Esophagus (tissue), 2 donors: Measurements from ENCODE around the gene MDFI. TPM values are rescaled to one million over a fixed set of nuclear protein-coding genes. Genes with fewer than 3 reads are reported as not detected.

Experiments
- H3K27ac ChIP-seq, 2 donors: one replicate each; pipeline ENCODE4 v1.5.1; 2013; ENCODE audit warnings: low read depth in 2 of 2, mild to moderate bottlenecking in 2 of 2, inconsistent platforms in 1 of 2, low read length in 1 of 2, moderate library complexity in 1 of 2
- H3K27me3 ChIP-seq, 2 donors: one replicate each; pipeline ENCODE4 v1.6.1; 2013; ENCODE audit warnings: low read length in 2 of 2, control low read depth in 1 of 2, mild to moderate bottlenecking in 1 of 2; ENCODE audit not compliant: insufficient read depth in 2 of 2, control insufficient read depth in 1 of 2
- H3K36me3 ChIP-seq, 2 donors: one replicate each; pipeline ENCODE4 v1.6.1; 2013; ENCODE audit warnings: low read length in 1 of 2; ENCODE audit not compliant: control insufficient read depth in 2 of 2, insufficient read depth in 2 of 2
- H3K4me1 ChIP-seq, 2 donors: one replicate each; pipeline ENCODE4 v1.6.1; 2013; ENCODE audit warnings: low read length in 1 of 2; ENCODE audit not compliant: control insufficient read depth in 2 of 2, insufficient read depth in 2 of 2
- H3K4me3 ChIP-seq, 2 donors: one replicate each; pipeline ENCODE4 v1.5.1; 2013; ENCODE audit warnings: low read length in 2 of 2, mild to moderate bottlenecking in 2 of 2, low read depth in 1 of 2, moderate library complexity in 1 of 2
- H3K9me3 ChIP-seq, 2 donors: one replicate each; pipeline ENCODE4 v1.6.1; 2013; ENCODE audit warnings: mild to moderate bottlenecking in 2 of 2, low read depth in 1 of 2, low read length in 1 of 2, moderate library complexity in 1 of 2; ENCODE audit not compliant: control insufficient read depth in 2 of 2, insufficient read depth in 1 of 2
- WGBS, 2 donors: extraction: QIAGEN DNeasy Blood & Tissue Kit; methylation state at CpG; one replicate each; pipeline ENCODE4 v1.1.7; 2013; 5-methylcytosine and 5-hydroxymethylcytosine counted together
- polyA plus RNA-seq, 2 donors: library from polyadenylated mRNA; stranded (reverse); fragments of 200-250 nt; gene quantifications; one replicate each; pipeline ENCODE4 v1.2.3, GENCODE V29; 2013
- donor health status: healthy with polysubstance abuse.
- donor health status: Bipolar disorder and iron deficiency.

The MDFI gene
- polyA plus RNA-seq, 2 donors = 57.2 to 70.3 TPM

GRCh38 chr6:41626917-41627316 is 11.4 kb upstream of the MDFI start:
- Histone ChIP-seq H3K4me1 (peaks cover 2 to 16% of the 10 kb centered on the region in 2 donors), H3K36me3 (no peaks in the 10 kb centered on the region), H3K27ac (peak overlapping the region; percentile 55 to 76), H3K9me3 (no peaks in the 10 kb centered on the region), H3K4me3 (no peak overlapping the region), H3K27me3 (no peaks in the 10 kb centered on the region)
- 34 to 59% methylated on average over 8 of the region's 8 CpGs for WGBS, 2 donors

- peaks cover 2 to 16% of the 10 kb centered on the region in 2 donors for H3K4me1 ChIP-seq
- no peaks in the 10 kb centered on the region for H3K9me3 ChIP-seq
- WGBS, 2 donors = 96 to 100% methylated on average over 2 of the region's 2 CpGs
- H3K27ac ChIP-seq = no peak overlapping the region
- H3K36me3 ChIP-seq = no peaks in the 10 kb centered on the region
- H3K27me3 ChIP-seq = no peaks in the 10 kb centered on the region
- no peak overlapping the region for H3K4me3 ChIP-seq
Measured at GRCh38 chr6:41629128-41629527, 9.1 kb upstream of the MDFI start.

DNA sequence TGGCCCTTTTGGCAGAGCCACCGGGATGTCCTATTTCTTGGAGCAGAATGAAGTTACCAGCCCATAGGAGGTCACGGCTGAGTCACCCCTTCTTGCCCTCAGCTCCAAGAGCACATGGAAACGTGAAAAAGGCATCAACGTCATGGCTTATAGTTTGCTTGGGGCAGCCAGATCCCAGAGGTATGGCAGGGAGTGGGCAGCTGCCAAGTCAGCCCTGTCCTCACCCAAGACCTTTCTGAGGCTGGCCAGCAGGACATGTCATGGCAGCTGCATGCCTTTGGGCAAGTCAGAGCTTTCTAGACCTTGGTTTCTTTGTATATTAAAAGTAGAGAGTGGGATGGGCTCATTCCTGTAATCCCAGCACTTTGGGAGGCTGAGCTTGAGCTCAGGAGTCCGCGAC is 8.2 kb upstream of the MDFI start:
- H3K27ac ChIP-seq = no peak overlapping the region
- no peak overlapping the region for H3K4me3 ChIP-seq
- H3K36me3 ChIP-seq = no peaks in the 10 kb centered on the region
- peaks cover 2 to 16% of the 10 kb centered on the region in 2 donors for H3K4me1 ChIP-seq
- H3K9me3 ChIP-seq = no peaks in the 10 kb centered on the region
- H3K27me3 ChIP-seq = no peaks in the 10 kb centered on the region
- WGBS, 2 donors = 58 to 68% methylated on average over 6 of the region's 6 CpGs

DNA sequence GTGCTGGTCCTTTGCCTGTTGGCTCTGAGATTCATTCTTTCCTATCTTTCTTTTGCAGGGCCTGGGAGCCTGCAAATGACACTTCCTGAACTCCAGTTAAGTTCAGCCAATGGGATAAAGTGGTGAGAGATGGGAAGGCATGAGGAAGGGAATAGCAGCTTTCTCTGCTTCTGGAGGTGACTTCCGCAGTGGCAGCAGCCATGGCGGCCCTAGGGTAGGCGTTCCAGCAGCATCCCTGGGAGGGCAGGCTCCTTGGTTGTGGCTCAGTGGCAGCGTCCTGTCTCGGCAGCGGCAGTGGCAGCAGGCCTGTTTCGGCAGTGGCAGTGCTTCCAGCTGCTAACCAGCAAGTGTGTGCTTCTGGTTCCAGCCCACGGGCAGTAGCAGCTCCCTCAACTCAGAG is 7.3 kb upstream of the MDFI start:
- Histone ChIP-seq H3K9me3 (no peaks in the 10 kb centered on the region), H3K27ac (no peak overlapping the region), H3K4me3 (no peak overlapping the region), H3K27me3 (no peaks in the 10 kb centered on the region), H3K4me1 (peaks cover 2 to 11% of the 10 kb centered on the region in 2 donors), H3K36me3 (no peaks in the 10 kb centered on the region)
- WGBS, 2 donors = 90 to 93% methylated on average over 8 of the region's 8 CpGs

DNA sequence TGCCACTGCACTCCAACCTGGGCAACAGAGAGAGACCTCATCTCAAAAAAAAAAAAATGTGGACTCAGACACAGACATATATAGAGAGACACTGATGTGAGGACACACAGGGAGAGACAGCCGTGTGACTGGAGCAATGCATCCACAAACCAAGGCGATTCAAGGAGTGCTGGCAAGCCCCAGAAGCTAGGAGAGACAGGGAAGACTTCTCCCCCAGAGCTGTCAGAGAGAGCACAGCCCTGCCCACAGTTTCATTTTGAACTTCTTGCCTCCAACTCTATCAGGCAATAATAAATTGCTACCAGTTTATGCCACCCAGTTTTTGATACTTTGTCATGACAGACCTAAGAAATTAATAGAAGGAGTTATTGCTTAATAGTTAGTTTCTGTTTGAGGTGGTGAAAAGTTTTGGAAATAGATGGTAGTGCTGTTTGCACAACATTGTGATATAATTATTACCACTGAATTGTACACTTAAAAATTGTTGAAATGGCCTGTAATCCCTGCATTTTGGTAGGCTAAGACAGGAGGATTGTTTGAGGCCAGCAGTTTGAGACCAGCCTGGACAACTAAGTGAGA is 5.1 kb upstream of the MDFI start:
- Histone ChIP-seq H3K9me3 (no peaks in the 10 kb centered on the region), H3K27me3 (no peaks in the 10 kb centered on the region)

GRCh38 chr6:41634657-41635056 is 3.6 kb upstream of the MDFI start:
- Histone ChIP-seq H3K27ac (no peak overlapping the region), H3K9me3 (no peaks in the 10 kb centered on the region), H3K27me3 (no peaks in the 10 kb centered on the region), H3K4me3 (no peak overlapping the region), H3K36me3 (no peaks in the 10 kb centered on the region), H3K4me1 (peaks cover 0 to 10% of the 10 kb centered on the region in 2 donors)
- 55 to 62% methylated on average over 4 of the region's 4 CpGs for WGBS, 2 donors

More for the DNA sequence above, 5.1 kb upstream of the MDFI start:
- WGBS, 2 donors = 74 to 89% methylated on average over 2 of the region's 2 CpGs
- H3K27ac ChIP-seq = no peak overlapping the region
- no peaks in the 10 kb centered on the region for H3K36me3 ChIP-seq
- peaks cover 0 to 10% of the 10 kb centered on the region in 2 donors for H3K4me1 ChIP-seq
- H3K4me3 ChIP-seq = no peak overlapping the region

DNA sequence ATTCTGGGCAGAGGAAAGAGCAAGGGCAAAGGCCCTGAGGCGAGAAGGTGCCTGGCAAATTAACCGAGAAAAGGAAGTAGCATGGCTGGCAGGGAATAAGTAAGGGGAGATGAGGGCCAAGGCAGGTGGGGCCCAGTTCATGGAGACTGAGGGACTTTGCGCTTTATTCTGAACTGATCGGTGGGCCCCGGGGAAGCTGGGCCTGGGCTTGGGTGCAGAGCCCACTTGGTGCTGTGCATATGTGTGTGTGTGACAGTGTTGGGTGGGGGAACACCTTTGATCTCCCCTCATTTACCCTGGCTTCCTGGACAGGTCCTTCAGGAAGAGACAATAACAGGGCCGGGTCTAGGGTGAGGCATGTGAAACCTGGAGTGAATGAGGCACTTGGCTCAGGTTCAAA is 2.9 kb upstream of the MDFI start:
- WGBS, 2 donors = 74 to 75% methylated on average over 6 of the region's 6 CpGs
- no peak overlapping the region for H3K4me3 ChIP-seq
- H3K9me3 ChIP-seq = no peaks in the 10 kb centered on the region
- H3K27me3 ChIP-seq = no peaks in the 10 kb centered on the region
- H3K27ac ChIP-seq = no peak overlapping the region
- H3K4me1 ChIP-seq = peaks cover 0 to 5% of the 10 kb centered on the region in 2 donors
- H3K36me3 ChIP-seq = no peaks in the 10 kb centered on the region

- Histone ChIP-seq H3K27ac (peak overlapping the region in 1 of 2 donors; percentile 76), H3K9me3 (no peaks in the 10 kb centered on the region), H3K27me3 (no peaks in the 10 kb centered on the region), H3K4me3 (peak overlapping the region; percentile 64 to 67), H3K36me3 (no peaks in the 10 kb centered on the region), H3K4me1 (peaks cover 0 to 5% of the 10 kb centered on the region in 2 donors)
- WGBS, 2 donors = 30 to 31% methylated on average over 18 to 31 of the region's 31 CpGs
Measured at GRCh38 chr6:41636833-41637193, 1.5 kb upstream of the MDFI start.

- peaks cover 0 to 5% of the 10 kb centered on the region in 2 donors for H3K4me1 ChIP-seq
- WGBS, 2 donors = 9 to 13% methylated on average over 52 to 54 of the region's 54 CpGs
- H3K36me3 ChIP-seq = no peaks in the 10 kb centered on the region
- peak overlapping the region; percentile 64 to 67 for H3K4me3 ChIP-seq
- no peaks in the 10 kb centered on the region for H3K9me3 ChIP-seq
- H3K27me3 ChIP-seq = no peaks in the 10 kb centered on the region
- H3K27ac ChIP-seq = peak overlapping the region in 1 of 2 donors; percentile 76
Measured at GRCh38 chr6:41637194-41638001, 870 bp upstream of the MDFI start.
